GM18498 (cell line): Measurements from ENCODE around the gene CTSH.

Experiments used
- ATAC-seq: cut with Tn5 transposase; IDR thresholded peaks from one replicate; pipeline ENCODE4 v1.9.1; 2021; ENCODE audit warnings: mild to moderate bottlenecking, moderate library complexity; ENCODE audit not compliant: unreplicated experiment

Gene CTSH

GRCh38 chr15:78978601-78979179 lies 33.8 kb upstream of the CTSH start:
- ATAC-seq, result no peak

- peak; percentile 28 for ATAC-seq
Measured at GRCh38 chr15:78977591-78978347, 32.9 kb upstream of the CTSH start.

- peak; percentile 70 for ATAC-seq
Measured at GRCh38 chr15:78977091-78977571, 32.3 kb upstream of the CTSH start.

GRCh38 chr15:78976691-78977090 lies 31.8 kb upstream of the CTSH start:
- ATAC-seq, result peak; percentile 34

GRCh38 chr15:78974272-78974918 lies 29.5 kb upstream of the CTSH start:
- no peak for ATAC-seq

- no peak for ATAC-seq
Measured at GRCh38 chr15:78969687-78970349, 25.0 kb upstream of the CTSH start.

- no peak for ATAC-seq
Measured at GRCh38 chr15:78968539-78969271, 23.9 kb upstream of the CTSH start.

GRCh38 chr15:78968114-78968513 lies 23.3 kb upstream of the CTSH start:
- no peak for ATAC-seq

- ATAC-seq, result no peak
Measured at GRCh38 chr15:78960308-78960707, 15.5 kb upstream of the CTSH start.

GRCh38 chr15:78959360-78959759 lies 14.5 kb upstream of the CTSH start:
- no peak for ATAC-seq

GRCh38 chr15:78957416-78958093 lies 12.7 kb upstream of the CTSH start:
- ATAC-seq, result no peak

- ATAC-seq, result no peak
Measured at GRCh38 chr15:78956937-78957336, 12.1 kb upstream of the CTSH start.

GRCh38 chr15:78955355-78955754 lies 10.5 kb upstream of the CTSH start:
- ATAC-seq, result no peak

- no peak for ATAC-seq
Measured at GRCh38 chr15:78951841-78952238, 7.0 kb upstream of the CTSH start.

- ATAC-seq, result no peak
Measured at GRCh38 chr15:78950902-78951840, 6.3 kb upstream of the CTSH start.

GRCh38 chr15:78950343-78950742 lies 5.5 kb upstream of the CTSH start:
- no peak for ATAC-seq

GRCh38 chr15:78949461-78949860 lies 4.6 kb upstream of the CTSH start:
- ATAC-seq, result no peak

GRCh38 chr15:78947506-78947905 lies 2.7 kb upstream of the CTSH start:
- ATAC-seq, result no peak

GRCh38 chr15:78946493-78946892 lies 1.6 kb upstream of the CTSH start:
- ATAC-seq, result no peak
